Measurements from ENCODE around the gene CEP290.

CEP290 gene

DNA sequence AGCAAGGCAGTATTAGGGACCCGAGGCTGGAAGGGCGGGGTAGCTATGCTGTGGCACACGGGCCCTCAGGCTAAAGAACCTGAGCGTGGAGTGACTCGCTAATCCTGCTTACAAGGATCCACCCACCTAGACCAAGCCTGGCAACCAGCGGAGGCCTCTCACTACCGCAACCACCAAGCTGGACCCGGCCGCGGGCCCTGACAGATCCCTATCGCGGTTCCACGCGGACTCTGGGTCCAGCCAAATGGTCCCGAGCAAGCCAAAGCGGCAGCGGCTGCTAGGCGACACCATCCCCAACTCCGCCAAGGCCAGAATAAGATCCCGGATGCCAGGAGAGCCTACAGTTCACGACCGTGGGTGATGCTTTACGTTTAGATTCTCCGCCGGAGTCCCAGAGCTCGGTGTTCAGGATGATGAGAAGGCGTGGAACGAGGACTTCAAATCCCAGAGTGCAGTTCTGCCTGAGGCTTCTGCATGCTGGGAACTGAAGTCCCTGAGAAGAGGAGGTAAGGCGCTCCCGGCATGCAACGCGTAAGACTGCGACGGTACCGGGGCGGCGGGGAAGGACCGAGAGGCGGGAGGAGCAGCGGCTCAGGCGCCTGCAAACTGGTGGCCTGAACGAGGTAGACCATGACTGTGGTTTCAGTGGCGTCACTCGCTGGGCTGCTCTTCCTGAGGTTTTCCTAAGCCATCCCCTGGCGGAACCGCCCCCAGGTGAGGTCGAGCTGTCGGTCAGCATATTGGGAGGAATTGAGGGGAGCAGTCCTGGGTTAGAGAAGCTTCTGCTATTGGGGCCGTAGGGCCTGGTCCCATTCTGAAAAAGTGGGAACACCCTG lies at the start of gene CEP290, which contains the start of gene TMTC3:
TSS of gene CEP290 (minus strand) at position 315 of the 836 bp plus-strand sequence. CDS start 781 bp downstream, outside the sequence.
TSS of gene TMTC3 (plus strand) at position 534 of the 836 bp plus-strand sequence. CDS start 6,009 bp downstream, outside the sequence.
- peak; percentile 99 for DNase-seq

DNA sequence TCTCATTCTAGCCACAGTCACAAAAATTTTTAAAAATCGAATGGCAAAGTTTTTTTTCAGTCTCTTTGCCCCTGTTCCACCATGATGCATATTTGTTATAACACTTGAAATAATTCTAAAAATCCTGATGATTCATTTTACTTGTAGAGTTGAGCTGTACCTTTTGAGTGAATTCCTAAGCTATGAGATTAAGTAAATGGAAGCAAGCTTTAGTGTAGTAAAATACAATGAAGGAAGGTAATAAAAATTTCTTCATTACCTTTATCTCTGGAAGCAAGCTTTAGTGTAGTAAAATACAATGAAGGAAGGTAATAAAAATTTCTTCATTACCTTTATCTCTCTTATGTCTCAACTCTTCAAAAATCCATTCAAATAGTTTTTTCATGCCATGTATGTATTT lies 46.3 kb upstream of the CEP290 start:
- no peak for DNase-seq

DNA sequence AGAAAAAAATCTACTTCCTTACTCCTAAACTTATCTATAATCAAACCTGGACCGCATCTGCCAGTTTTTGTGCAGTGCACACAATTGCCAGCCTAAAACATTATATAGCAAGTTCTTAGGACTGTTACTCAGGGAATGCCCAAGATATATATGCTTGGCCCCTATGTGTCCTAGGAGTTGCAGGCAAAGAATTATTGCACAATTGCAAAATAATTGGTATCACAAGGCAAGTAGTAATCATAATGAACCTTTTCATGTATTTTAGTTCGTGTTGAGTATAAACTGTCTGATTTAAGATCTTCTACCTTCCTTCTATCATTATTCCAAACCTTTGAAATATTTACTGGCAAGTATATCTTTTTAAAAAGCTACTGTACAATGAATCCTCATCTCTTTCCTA lies 45.7 kb upstream of the CEP290 start:
- DNase-seq: no peak

DNA sequence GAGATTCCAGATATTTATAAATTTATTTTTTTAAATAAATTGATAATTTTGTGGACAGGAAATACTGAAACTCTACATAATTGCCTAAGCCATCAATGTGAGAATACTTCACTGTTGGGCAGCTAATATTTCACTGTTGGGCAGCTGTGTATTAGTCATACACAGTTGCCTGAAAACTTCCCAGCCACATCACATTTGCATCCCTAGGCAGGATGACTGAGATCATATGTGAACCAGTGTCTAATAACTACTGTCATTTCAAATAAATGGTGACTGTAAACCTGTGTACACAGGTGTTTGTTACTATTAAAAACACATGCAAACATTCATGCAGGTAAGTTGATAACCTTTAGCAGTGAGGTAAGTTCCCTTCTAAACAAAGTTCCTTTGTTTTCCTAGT lies 44.1 kb upstream of the CEP290 start:
- peak; percentile 97 for DNase-seq

- no peak for DNase-seq
Observed at GRCh38 chr12:88185279-88185678, 43.4 kb upstream of the CEP290 start.

- no peak for DNase-seq
Observed at GRCh38 chr12:88184196-88184595, 42.3 kb upstream of the CEP290 start.

GRCh38 chr12:88182416-88182815 lies 40.5 kb upstream of the CEP290 start:
- no peak for DNase-seq

GRCh38 chr12:88181881-88182280 lies 40.0 kb upstream of the CEP290 start:
- DNase-seq: no peak

- no peak for DNase-seq
Observed at GRCh38 chr12:88179436-88180014, 37.6 kb upstream of the CEP290 start.

- DNase-seq: no peak
Observed at GRCh38 chr12:88175544-88175943, 33.7 kb upstream of the CEP290 start.

GRCh38 chr12:88172844-88173407 lies 31.0 kb upstream of the CEP290 start:
- DNase-seq: no peak

DNA sequence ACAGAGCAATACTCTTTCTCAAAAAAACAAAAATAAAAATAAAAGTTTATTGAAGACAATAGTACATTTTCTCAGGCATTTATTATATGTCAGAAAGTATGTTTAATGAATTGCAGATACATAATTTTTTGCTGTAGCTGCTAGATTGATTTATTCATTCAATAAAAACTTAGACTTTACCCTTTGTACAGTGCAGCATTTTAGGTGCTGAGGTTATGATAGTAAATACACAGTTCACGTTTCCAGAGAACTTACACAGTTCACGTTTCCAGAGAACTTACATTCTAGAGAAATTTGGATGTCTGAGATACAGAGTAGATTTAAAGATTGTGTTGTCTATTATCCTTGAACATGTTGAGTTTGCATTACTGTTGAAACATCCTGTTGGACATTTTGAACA lies 25.5 kb upstream of the CEP290 start:
- no peak for DNase-seq

- DNase-seq: no peak
Observed at GRCh38 chr12:88166179-88166578, 24.3 kb upstream of the CEP290 start.

- no peak for DNase-seq
Observed at GRCh38 chr12:88163371-88163770, 21.5 kb upstream of the CEP290 start.

DNA sequence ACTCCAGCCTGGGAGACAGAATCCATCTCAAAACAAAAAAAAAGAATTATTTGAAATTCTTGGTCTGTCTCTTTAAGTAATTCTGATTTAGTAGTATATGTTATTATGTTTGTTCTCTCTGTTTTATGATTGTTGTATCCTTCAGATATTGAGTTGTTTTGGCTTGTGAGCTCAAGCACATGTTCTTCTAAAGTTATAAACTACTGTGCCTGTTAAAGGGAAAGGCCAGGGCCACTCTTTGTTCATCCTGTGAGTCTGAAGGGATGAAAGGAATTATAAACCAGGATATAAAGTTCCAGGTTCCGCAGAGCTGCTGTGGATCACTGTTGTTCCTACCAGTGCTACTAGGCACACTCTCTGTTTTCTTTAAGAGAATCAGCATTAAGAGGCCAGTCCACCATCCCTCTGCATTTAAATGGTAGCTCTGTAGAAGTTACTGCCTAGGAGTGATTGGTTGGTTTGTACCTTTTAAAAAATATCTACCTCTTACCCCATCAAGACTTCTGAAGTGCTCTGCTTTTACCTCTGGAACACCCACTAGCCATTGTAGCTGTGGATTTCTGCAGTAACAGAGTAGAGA lies 14.3 kb upstream of the CEP290 start:
- DNase-seq: no peak

DNA sequence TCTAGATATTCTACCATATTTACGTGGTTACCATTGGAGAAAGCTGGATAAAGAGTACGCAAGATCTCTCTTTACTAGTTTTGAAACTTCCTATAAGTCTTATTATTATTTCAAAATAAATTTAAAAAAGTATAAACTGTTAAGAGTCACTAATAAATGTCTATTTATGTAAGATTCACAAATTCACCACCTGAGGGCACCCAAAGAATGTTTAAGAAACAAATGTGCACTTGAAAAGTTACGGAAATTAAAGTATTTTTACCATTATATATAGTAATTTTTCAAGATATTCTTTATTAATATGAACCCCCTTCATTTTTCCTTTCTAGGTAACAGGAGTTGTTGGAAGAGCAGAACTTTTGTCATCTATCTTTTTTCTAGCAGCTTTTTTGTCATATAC lies 12.1 kb upstream of the CEP290 start:
- peak; percentile 35 for DNase-seq

DNA sequence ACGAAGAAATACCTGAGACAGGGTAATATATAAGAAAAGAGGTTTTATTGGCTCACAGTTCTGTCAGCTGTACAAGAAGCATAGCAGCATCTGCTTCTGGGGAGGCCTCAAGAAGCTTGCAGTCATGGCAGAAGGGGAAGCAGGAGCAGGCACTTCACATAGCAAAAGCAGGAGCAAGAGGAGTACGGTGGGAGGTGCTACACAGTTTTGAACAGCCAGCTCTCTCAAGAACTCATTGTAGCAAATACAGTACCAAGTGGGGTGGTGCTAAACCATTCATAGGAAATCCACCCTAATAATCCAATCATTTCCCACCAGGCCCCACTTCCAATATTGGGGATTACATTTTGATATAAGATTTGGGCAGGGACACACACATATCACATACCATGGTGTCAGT lies 8.2 kb upstream of the CEP290 start:
- DNase-seq: no peak

DNA sequence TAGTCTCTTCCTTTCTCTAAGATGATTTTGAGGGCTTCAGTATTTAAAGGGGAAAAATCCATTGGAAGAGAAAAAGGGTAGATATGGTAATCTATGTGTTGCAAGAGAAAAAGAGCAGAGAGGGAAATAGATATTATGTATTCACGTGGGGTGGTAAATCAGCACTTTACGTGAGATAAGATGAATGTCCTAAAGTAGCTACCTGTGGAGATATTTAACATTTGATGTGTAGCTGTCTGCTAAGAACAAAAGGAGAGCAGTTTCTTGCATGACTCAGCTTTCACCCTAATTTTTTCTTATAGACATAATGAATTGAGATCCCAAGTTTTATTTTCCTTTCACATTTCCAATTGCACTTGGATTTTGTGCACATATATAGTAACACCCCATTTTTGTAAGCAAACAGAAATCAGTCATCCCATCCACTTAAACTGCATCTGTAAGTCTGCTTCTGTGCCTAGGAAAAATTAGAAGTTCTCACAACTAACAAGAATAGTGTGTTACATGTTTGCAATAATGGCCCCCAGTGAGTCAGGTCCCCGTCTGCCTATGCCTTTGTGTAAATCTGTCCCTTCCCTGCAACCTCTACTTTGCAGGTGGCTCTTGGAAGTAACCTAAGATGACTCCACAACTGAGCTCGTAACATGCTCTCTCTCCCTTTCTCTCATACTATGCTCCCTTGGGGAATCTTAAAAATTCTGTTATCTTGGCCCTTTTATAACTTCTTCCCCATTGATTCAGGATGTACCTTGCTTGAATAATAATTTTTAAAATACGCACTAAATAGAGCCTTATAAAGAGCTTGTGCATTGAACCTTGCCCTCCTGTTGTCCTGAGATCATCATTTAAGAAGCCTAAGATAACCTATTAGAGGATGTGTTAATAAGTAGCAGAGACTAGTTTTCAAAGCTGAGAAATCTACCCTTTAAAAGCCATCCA lies 3.9 kb upstream of the CEP290 start:
- no peak for DNase-seq

DNA sequence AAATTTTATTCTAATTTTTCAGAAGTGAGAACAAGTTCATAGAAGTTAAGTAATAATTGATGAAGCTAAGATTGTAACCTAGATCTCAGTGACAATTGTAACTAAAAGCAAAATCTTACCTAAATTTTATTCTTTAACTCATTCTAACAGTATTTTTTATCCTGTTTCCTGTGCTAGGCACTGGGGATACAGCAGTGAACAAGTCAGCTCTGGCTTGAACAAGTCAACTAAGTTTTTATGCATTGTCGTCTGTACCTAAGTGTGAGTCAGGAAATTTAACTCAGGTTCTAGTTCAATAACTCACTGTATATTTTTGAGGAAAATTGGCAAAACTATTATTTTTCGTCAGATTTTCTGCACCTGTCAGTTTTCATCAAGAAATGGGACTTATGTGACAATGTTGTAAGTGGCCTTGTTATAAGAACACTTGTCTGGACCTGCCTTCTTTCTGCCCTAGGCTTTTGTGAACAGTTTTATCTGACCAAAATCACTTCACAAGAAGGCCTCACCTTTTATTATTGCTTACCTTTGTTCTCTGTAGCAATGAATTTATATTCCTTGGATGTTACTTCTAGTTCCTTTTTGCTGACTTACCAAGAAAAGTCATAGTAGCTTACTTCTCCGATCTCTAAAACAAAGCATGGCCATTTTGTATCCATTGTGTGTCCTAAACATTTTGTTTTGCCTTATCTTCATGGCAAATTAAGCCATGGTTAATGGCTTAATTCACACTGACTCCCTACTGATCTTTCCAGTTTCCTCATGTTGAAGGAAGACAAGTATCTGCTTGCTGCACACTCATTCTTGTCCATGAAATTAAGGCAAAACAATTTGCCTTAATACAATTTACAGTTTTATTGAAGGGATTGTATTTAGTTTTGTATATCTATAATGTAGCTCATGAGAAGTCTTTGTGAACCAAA lies 2.9 kb upstream of the CEP290 start:
- no peak for DNase-seq

DNA sequence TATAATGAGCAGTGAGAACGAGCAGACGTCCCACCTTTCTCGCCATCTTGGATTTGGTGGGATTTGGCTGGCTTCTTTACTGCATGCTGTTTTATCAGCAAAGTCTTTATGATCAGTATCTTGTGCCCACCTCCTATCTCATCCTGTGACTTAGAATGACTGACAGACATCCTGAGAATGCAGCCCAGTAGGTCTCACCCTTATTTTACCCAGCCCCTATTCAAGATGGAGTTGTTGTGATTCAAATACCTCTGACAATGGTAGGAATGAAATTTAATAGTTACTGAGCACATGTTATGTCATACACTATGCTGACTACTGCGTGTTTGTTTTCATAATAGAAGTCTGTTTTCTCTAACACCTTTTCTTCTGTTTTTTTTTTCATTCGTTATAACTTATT lies 2.1 kb upstream of the CEP290 start:
- DNase-seq: no peak

GRCh38 chr12:88142610-88142991 lies 713 bp upstream of the CEP290 start:
- DNase-seq: peak; percentile 44

DNA sequence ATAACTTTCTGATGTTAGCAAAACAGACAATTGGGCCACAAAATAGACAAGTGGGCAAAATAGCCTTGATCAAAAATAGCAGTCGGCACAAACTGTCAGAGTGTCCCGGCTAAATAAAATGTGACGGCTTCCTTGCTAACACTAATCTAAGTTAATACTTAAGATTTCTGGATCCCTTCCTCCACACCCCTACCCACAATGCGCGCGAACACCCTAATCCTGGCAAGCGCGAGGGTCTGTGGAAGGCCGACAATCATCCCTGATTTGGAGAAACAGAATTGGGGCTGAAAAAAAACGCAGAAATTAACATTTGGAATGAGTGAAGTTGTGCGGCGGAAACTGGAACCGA lies 489 bp downstream of the CEP290 start:
- DNase-seq: no peak

Measured in NCI-H526 treated with DMSO at 0.1 percent for 48 hours (cell line).